Stimulated activated CD4-positive, alpha-beta T cell treated with anti-CD3 and anti-CD28 coated beads, Interleukin-1b, Interleukin-23, amount 100 ng/mL, for 4 hours (primary cell): ENCODE results near the gene SLC22A16.

Experiments used
- DNase-seq, 2 donors: peaks; one replicate each; pipeline ENCODE4 v3.0.0-alpha.2; 2020; ENCODE audit warnings: low read depth in 2 of 2

Gene SLC22A16

DNA sequence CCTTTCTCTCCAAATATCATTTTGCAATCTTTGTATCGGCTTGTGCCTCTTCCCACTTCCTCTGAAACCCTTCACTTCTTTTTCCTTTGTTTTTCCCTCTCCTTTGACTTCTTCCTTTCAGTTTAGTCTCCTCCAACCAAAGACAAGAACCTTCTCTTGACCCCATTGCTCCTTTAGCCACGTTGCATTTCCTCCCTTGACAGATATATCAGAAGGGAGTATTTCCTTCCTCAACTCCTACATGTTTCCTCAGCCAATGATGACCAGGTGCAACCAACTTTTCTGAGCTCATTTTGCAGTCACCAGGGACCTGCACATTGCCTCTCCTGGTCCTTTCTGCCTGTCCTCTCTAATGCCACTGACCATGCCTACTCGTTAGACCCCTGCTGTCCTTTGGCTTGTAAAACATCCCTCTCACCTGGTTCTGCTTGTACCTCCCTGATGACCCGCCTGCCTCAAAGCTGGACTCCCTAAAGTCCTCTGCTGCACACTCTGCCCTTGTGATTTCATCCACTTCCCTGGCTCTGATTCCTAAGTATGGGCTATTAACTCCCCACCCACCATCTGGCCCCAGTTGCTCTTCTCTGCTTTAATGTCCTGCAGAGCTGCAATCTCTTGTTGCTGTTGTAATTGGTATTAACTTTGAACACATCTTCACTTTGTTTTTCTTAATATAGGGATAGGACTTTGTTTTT lies 27.4 kb downstream of the SLC22A16 start:
- no peak for DNase-seq

DNA sequence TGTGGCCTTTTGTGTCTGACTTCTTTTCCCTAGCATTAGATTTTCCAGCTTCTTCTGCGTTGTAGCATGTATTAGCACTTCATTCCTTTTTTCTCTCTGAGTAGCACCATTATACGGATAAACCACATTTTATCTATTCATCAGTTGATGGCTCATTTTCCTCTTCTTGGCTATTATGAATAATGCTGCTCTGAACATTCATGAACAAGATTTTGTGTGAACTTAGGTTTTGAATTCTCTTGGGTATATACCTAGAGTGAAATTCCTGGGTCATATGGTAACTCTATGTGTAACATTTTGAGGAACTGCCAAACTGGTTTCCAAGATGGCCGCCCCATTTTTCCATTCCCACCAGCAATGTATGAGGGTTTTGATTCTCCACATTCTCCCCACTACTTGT lies 28.7 kb downstream of the SLC22A16 start:
- no peak for DNase-seq

DNA sequence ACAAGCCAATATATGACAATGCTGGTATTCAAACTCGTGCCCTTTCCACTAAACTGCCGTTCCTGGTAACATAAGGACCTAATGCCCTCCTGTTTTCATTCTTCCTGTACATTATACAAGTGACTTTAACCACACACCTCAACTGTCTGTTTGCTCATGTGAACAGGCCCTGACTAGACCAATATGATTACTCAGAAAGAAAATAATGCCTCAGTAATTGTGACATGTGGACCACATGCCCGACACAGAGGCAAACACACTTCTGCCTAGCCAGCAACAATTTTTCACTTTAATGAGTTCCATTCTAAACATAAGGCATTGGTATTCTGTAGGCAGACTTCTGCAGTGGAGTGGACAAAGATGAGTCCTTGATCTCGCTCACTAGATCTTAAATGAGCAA lies 30.0 kb downstream of the SLC22A16 start:
- DNase-seq: no peak

DNA sequence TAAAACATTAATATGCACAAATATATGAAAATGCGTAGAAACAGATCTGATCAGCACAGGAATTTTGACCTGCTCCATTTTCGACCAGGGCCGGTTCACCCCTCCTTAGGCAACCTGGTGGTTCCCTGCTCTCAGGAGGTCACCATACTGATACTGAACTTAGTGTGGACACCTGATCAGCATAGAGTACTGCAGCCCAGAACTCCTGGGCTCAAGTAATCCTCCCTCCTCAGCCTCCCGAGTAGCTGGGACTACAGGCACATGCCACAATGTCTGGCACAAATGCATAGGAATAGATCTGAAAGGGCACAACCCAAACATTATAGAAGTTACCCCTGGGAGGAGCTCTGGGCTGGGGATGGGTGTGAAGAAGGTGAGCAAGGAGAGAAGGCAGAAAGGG lies 36.4 kb downstream of the SLC22A16 start:
- no peak for DNase-seq

DNA sequence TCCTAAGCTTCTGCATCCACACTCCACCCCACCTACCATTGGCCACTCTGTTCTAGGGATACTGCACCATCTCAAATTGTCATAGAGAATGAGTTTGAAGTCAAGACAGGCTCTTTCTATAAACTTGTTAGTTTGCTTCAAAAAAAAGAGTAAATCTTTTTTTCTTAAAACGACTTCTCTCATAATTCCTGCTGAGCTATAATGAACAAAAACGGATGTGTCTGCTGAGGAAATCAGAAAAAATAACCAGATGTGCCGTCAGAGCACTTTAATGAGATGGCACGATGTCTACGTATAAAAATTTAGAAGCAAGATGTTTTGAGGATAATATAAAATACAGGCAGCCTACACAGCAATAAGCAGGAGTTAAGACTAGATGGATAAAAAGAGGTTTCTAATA lies 37.1 kb downstream of the SLC22A16 start:
- no peak for DNase-seq

DNA sequence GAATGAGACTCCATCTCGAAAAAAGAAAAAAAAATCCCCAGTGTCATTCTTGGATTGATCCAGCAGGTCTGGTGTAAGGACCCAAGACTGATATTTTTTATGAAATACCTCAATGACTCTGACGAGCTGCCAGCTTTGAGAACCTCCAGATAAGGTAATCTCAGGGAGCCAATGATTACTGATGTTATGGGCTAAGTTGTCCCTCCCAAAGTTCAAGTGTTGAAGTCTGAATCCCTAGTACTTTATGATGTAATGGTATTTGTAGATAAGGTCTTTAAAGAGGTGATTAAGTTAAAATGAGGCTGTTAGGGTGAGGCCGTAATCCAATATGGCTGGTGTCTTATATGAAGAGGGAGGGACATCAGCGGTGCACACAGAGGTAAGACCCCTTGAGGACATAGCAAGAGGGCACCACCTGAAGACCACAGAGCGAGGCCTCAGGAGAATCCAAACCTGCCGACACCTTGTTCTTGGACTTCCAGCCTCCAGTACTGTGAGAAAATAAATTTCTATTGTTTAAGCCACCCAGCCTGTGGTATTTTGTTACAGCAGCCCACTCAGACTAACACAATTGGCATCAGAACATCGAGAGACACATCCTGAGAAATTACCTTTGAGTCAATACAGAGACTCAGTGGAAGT lies 41.3 kb downstream of the SLC22A16 start:
- DNase-seq: no peak

DNA sequence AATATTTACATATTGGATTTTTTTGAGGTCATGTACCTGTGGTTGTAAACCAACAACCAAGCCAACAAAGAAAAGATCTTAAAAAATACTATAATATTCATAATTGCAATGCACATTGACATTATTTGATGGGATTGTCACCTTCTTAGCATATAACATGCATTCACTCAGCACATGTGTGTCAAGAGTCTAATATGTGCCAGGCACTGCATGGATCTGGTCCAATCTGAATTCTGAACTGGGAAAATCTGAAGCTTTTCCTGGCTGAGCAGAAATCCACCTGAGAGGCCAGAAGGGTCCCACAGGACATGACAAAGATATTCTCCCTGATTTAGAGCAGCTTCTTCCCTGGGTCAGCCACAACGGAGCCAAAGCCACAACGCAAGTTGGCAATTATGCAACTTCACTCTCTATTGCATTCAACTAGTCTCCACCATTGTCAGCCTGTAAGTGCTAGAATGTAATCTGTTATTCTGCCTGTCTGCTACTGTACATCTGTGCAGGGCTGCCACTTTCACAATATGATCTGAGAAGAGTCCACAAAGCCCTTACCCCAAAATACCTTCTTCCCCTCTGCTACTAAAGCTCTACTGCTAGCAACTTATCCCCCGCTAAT lies 44.0 kb downstream of the SLC22A16 start:
- no peak for DNase-seq

DNA sequence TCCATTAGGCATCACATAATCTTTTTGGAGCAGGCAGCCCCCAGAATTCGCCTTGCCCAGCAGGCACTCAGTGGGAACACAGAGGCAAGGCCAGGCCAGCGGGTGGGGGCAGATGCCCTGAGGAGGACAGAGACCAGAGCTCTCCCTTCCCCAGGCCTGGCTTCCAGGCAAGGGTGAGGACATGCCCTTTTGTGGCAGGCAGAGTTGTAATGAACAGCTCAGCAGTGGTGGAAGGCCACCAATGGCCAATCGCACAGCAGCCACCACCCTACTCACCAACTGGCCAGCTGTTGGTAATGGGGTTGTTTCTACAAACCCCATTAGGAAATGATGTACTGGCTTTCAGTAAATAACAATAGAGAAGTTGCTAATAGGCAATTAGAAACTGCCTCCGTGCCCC lies 45.7 kb downstream of the SLC22A16 start:
- no peak for DNase-seq

DNA sequence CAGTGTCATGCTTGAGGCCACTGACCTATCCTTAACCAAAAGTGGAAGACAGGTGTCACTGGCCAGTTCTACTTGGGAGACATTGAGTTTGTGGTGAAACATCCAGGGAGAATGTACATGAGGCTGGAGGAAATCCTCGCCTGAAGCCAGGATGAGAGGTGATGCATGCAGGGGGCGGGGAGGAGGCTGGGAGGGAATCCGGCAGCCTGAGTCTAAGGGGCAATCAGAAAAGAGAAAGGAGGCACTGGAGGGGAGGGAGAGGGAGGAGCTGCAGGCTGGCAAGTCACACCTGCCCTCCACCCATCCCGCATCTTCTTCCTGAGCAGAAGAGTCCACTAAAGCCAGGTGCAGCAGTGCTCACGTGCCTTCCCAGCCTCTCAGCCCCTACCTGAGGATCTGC lies 46.2 kb downstream of the SLC22A16 start:
- DNase-seq: no peak

DNA sequence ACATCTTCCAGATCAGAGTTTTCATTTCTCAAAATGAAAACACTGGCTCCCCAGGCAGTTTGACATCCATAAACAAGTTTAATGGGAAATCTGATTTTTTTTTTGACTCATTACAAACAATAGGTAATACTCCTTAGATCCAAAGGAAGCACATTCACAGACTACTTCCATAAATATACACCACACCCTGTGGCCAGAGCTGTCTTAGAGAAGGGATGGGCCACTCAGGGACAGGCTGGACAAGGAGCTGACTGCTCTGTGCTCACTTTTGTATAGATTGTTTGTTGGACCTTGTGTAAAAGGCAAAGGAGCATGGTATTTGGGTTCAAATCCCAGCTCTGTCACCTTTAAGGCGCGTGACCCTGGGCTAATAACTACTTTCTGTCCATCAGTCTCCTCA lies 48.3 kb downstream of the SLC22A16 start:
- no peak for DNase-seq

DNA sequence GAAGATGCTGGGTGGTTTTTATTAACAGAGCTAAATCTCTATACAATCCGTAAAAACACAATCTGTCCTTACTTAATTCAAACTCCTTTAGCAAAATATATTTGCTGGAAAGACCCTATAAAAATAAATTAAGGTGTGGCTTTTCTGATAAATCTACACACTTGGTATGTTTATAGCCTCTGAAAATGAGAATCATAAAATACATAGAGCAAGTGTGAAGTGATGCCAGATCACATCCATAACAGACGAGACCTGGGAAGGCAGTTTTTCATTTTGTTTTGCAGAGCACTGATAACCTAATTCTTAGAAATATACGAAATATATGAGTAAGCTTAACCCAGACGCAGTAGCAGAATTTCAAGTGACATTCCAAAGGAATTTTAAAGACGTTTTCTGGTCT lies 50.6 kb downstream of the SLC22A16 start:
- DNase-seq: no peak

DNA sequence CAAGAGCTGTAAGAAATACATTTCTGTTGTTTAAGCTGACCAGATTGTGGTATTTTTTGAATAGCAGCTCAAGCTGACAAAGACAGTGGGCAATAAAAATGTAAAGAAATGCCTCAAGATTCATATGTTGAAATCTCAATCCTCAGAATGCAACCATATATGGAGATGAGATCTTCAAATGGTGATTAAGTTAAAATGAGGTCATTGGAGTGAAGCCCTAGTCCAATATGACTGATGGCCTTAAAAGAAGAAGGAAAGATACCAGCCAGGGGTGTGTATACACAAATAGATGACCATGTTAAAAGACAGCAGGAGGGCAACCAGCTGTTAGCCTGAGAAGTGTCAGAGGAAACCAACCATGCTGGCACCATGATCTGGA lies 54.0 kb downstream of the SLC22A16 start:
- DNase-seq: no peak

DNA sequence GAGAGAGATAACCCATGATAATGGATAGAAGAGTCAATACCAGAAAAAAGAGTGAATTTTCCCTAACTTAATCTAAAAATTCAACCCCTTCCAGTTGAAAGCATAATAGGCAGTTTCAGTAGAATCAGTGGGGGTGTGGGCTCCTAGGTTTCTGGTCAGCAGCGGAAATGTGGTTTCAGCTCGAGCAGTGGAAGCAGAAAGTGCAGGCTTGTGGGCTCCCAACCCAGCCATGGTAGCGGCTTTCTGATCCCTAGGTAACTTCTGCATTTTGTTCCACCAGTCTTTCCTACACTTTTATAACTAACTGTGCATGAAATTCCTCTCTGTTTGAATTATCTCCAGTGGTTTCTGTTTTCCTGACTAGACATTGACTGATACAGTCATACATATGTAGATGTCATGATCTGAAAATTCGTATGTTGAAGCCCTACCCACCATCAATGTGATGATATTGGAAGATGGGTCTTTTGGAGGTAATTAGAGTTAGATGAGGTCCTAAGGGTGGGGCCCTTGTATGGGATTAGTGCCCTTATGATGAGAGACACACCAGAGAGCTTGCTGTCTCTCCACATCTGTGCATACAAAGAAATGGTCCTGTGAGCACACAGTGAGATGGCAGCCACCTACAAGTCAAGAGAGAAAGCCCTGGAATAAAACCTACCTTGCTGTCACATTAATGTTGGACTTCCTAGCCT lies 54.5 kb downstream of the SLC22A16 start:
- DNase-seq: no peak

DNA sequence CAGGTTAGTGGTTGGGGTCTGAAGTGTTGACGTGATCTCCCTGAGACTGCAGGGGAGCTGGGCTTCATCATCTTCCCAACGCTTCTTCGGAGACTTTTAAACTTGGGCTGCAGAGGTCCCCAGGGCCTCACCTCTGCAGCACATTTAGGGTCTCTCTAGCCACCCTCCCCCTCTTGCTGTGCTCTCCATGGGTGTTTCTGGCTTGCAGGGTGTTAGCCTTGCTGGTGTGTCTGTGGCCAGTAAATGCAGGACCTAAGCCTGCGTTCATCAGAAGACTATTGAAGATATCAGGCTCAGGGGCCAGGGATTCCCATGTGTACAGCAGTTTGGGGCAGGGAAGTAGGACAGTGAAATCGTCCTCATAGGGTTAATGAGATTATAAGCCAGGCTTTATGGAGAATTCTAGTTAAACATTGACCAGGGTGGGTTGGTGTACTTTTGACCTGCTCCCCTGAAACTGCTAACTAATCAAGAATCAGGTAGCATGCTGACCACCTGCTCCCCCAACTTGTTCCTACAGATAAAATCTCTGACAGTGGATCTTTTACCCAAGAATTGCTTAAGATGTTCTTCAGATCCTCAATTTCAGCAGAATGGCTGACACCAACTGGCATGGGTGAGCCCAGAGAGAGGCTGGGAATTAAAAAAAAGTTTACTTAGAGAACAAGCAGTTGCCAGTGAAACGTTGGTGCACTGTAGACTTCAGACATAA lies 57.2 kb downstream of the SLC22A16 start:
- no peak for DNase-seq

DNA sequence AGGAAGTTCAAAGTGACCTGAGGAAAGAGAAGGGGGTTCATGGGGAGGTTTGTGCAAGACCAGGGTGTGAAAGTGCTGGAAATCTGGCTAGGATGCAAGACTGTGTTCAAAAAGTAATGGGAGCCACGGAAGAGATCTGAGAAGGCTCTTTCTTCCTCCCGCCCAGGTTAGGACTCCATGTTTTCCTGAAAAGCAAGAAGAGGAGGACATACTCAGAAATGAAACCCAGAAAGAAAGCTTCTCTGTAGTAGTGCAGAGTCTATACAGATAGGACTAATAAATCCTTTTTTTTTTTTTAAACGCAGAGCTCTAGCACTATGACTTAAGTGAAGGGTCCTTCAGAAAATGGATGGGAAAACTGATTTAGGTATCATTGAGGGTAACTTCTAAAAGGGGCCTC lies 57.8 kb downstream of the SLC22A16 start:
- DNase-seq: no peak

DNA sequence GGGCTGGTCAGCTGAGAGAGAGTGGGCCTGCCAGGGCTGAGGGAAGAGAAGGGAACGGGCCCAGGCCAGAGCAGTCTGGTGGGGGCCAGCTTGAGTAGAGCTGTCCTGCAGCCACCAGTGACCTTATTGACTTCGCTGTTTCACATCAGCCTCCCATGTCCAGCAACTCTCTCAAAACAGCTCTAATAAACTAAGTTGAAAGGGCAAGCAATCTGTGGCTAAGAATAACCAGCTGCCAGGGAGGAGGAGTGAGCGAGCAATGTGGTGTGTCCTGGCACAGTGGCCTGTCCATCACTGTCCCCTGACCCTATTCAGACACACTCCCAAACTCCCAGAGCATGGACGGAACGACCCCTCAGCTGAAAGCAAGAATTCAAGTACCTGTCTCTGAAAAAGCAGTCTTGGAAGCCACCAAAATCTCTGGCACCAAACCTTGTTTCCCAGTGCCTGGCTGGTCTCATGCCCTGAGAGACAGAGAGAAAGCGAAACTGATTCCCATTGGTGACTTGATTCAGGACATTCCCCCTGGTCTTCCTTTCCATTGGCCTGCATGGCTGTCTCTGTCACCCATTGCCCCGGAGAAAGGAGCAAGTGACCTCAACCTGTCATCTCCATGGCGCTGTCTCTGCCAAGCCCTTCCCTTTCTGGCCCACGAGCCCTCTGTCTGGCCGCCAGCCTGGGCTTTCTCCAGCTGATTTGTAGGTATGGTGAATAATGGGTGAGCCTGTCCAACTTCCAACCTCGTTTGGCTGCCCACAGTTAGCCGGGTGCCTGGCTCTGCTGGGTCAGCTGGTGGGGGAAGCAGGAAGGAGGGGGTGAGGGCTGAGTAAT lies 61.1 kb downstream of the SLC22A16 start, which contains the start of gene DDO:
TSS of gene DDO (minus strand) at position 490 of the 831 bp plus-strand sequence. CDS start 2,113 bp downstream, outside the sequence.
- no peak for DNase-seq

DNA sequence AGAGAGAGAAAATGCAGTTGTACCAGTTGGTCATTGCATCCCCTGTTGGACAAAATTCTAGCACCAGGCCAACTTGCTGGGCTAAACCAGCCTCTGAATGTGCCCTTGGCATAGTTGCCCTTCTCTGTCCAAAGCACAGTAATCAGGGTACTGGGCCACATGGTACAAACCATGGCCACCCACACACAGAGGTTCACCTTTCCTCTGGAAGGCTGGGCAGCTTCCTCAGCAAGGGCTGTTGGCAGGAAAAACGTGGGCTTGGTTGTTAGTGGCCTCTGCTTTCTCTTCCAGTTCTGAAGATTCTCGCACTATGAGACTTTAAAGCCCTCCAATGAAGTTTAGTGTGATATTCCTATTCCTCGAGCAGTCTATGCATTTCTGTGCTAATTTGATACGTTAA lies 61.7 kb downstream of the SLC22A16 start:
- no peak for DNase-seq

DNA sequence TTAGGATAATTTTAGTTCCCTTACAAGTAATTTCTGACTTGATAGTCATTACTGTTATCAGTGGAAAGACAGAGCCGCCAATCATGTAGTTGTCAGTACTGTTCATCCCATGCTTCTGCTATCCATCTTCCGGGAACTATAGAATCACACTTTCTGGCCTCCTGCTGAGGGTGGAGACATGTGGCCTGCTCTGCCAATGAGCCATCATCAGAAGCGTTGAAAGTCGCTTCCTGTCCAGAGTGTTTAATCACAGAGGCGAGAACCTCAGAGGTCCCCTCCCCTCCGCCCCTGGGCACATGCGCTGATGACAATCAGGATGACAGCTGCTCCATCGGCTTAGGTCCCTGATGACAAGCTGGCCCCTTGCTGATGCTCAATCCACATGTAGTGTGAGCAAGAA lies 64.1 kb downstream of the SLC22A16 start:
- no peak for DNase-seq

DNA sequence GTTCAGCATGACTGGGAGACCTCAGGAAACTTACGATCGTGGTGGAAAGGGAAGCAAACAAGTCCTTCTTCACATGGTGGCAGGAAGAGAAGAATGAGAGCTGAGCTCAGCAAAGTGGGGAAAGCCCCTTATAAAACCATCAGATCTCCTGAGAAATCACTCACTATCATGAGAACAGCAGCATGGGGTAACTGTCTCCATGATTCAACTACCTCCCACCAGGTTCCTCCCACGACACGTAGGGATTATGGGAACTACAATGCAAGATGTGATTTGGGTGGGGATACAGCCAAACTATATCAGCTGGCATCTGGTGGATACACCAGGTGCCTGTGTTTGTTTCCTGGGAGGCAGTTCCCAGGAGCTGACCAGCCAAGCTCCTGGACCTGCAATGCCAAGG lies 65.9 kb downstream of the SLC22A16 start:
- DNase-seq: no peak

DNA sequence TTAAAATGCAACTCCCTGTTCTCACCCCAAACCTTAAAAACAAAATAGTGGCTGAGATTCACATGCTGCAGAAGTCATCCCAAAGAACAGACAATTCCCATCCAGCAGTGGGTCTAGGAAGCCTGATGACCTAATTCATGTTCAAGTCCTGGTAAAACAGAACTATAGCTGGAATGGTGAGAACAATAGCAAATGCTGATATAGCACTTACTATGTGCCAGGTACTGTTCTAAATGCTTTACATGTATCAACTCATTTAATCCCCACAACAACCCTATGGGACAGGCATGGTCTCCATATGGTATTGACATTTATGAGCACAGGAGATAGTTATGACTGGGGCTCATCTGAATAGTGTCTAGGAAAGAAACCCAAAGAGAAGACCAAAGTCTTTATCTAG lies 66.6 kb downstream of the SLC22A16 start:
- no peak for DNase-seq

DNA sequence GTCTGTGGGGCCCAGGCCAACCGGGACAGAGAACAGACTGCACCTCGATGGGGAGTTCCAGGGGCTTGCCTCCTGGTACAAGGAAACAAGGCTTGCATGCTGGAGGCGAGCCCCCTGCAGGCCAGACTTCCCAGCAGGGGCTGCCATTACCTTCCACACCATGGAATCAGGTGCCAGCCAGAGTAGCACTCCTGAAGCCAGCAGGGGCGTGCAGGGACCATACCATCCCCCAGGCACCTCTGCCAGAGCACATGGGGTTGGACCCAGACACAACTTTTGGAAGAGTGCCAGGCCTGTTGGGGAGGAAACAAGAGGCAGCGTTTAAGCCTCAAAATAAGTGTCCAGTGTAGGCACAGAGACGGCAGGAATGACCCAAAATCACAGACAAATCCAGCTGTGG lies 67.5 kb downstream of the SLC22A16 start:
- no peak for DNase-seq
